ENCODE data around the gene TSR2. TPM values are rescaled to one million over a fixed set of nuclear protein-coding genes. Genes with fewer than 3 reads are reported as not detected.

TSR2 gene
- total RNA-seq, 1 experiment from 2014 or later: 27.9 TPM

DNA sequence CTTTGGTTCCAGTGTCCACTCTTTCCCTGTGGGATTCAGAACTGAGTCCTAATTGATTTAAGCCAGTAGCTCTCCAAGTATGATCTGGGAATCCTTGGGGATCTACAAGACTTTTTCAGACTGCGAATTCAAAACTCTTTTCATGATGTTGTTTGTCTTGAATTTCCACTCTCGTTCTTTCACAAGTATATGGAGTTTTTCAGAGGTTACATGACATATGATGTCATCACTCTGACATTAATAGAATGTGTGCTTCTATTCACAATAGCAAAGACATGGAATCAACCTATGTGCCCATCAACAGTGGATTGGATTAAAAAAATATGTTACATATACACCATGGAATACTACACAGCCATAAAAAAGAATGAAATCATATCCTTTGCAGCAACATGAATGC, 23.2 kb upstream of the TSR2 start:
- ATAC-seq (no peak), DNase-seq (ENCODE audit: low read depth, low spot score) (no peak)
- Histone ChIP-seq H3K9me3 (ENCODE audit: control insufficient read depth in 1 of 2, insufficient read depth in 1 of 2, low read depth in 1 of 2, low read length in 2 of 2) (no peaks in the 10 kb centered on the region), H4K20me1 (ENCODE audit: insufficient read depth) (no peaks in the 10 kb centered on the region), H3K79me2 (ENCODE audit: insufficient read depth, low read length) (no peaks in the 10 kb centered on the region), H3K9me2 (ENCODE audit: insufficient read depth) (no peaks in the 10 kb centered on the region), H3K4me3 (replicated peaks in 1 of 2; ENCODE audit: low read depth in 1 of 2, low read length in 2 of 2) (no peak overlapping the region), H3K4me2 (ENCODE audit: low read length) (no peak overlapping the region), H3K27ac (ENCODE audit: low read depth, low read length) (no peak overlapping the region), H2AFZ (ENCODE audit: low read depth, low read length, poor library complexity, severe bottlenecking) (no peak overlapping the region), H3K27me3 (ENCODE audit: insufficient read depth, low read length) (no peaks in the 10 kb centered on the region), H3K36me3 (ENCODE audit: control insufficient read depth in 1 of 2, insufficient read depth in 2 of 2, low read length in 2 of 2) (no peaks in the 10 kb centered on the region), H3K9ac (ENCODE audit: low read length) (no peak overlapping the region), H3K4me1 (ENCODE audit: control insufficient read depth in 1 of 2, insufficient read depth in 2 of 2, low read length in 2 of 2) (no peaks in the 10 kb centered on the region)
- POLR2A ChIA-PET: no interaction called here
- intact Hi-C loops (cut with micrococcal nuclease): no loop called here
- TF ChIP-seq SP1 (IDR thresholded peaks at IDR 0.05; ENCODE audit: low read depth) (no peak), FOSL1 (IDR thresholded peaks at IDR 0.05; ENCODE audit: low read depth) (no peak), EGR1 (IDR thresholded peaks at IDR 0.05; ENCODE audit: low read depth) (no peak), REST (IDR thresholded peaks at IDR 0.05; ENCODE audit: low read depth) (no peak), POLR2AphosphoS5 (IDR thresholded peaks at IDR 0.05; ENCODE audit: low read depth, low read length) (no peak), ZNF274 (IDR thresholded peaks at IDR 0.05; ENCODE audit: low read depth, low read length) (no peak), MAX (IDR thresholded peaks at IDR 0.05) (no peak), ZFX (IDR thresholded peaks at IDR 0.05) (no peak)
- CTCF ChIA-PET: no interaction called here
- BruUV-seq (replicated peaks): no TSS peak
- RAD21 ChIA-PET (ENCODE audit: low non-redundant PET in 1 of 2, low total read pairs in 2 of 2, uncharacterized antibody in 2 of 2, unreplicated experiment in 2 of 2): no interaction called here

All from HCT116 (cell line).